ENCODE data around the gene ACOT9. TPM values are rescaled to one million over a fixed set of nuclear protein-coding genes. Genes with fewer than 3 reads are reported as not detected.
"Not testable (repeated sequence)": the region's sequence is repeated elsewhere in the genome, so short reads cannot be mapped to it uniquely, and the experiment has no call there.

The ACOT9 gene
- total RNA-seq, 4 donors from 2014 or later = 12.3 to 21.9 (median 20.6) TPM

GRCh38 chrX:23704673-23705206 lies 38.3 kb downstream of the ACOT9 start:
- Histone ChIP-seq H3K27me3 (no peaks in the 10 kb centered on the region), H3K36me3 (peaks cover 0 to 42% of the 10 kb centered on the region in 2 donors), H3K4me1 (no peaks in the 10 kb centered on the region), H3K27ac (no peak overlapping the region), H3K4me3 (no peak overlapping the region), H3K9me3 (no peaks in the 10 kb centered on the region)
- in situ Hi-C loops (cut with MboI; ENCODE audit: low sequenced_read_pairs in 4 of 4) (no loop called here), intact Hi-C loops (cut with DNase I; ENCODE audit: low total_unique reads) (no loop called here)
- DNase-seq = no peak
- no peak for TF ChIP-seq POLR2A (IDR thresholded peaks at IDR 0.05)
- TF ChIP-seq CTCF (IDR thresholded peaks at IDR 0.05 in 4 of 5, conservative IDR thresholded peaks at IDR 0.05 in 1 of 5) = no peak
- no peak for ATAC-seq

GRCh38 chrX:23699636-23700194 lies 43.4 kb downstream of the ACOT9 start:
- in situ Hi-C loops (cut with MboI; ENCODE audit: low sequenced_read_pairs in 4 of 4) = loop anchor here in 2 of 4 donors (25.0 kb wide), 1 partner anchor 213 kb away; the partner anchor contains the start of genes APOO (in 2 of the 2) and CXorf58 (in 2 of the 2)
- TF ChIP-seq CTCF (IDR thresholded peaks at IDR 0.05 in 4 of 5, conservative IDR thresholded peaks at IDR 0.05 in 1 of 5) (no peak), POLR2A (IDR thresholded peaks at IDR 0.05) (no peak)
- Histone ChIP-seq H3K27me3 (no peaks in the 10 kb centered on the region), H3K9me3 (no peaks in the 10 kb centered on the region), H3K36me3 (peaks cover 0 to 23% of the 10 kb centered on the region in 2 donors), H3K4me1 (no peaks in the 10 kb centered on the region), H3K27ac (no peak overlapping the region), H3K4me3 (no peak overlapping the region)
- intact Hi-C loops (cut with DNase I; ENCODE audit: low total_unique reads) = loop anchor here (10.0 kb wide), 1 partner anchor 85 kb away; the partner anchor contains the start of gene SAT1
- DNase-seq (no peak), ATAC-seq (no peak)

- no peaks in the 10 kb centered on the region for H3K36me3 ChIP-seq
- in situ Hi-C loops (cut with MboI; ENCODE audit: low sequenced_read_pairs in 4 of 4) (loop anchor here in 3 of 4 donors (5.0 to 25.0 kb wide), 2 partner anchors 208 to 218 kb away; partner anchors contain the start of genes APOO (in 2 of the 3) and CXorf58 (in 2 of the 3)), intact Hi-C loops (cut with DNase I; ENCODE audit: low total_unique reads) (loop anchor here (2.0 to 10.0 kb wide), 2 partner anchors 90 to 208 kb away; partner anchors contain the start of gene SAT1)
- peak; percentile 49 to 50 for ATAC-seq
- H3K4me1 ChIP-seq = no peaks in the 10 kb centered on the region
- no peak for TF ChIP-seq POLR2A (IDR thresholded peaks at IDR 0.05)
- TF ChIP-seq CTCF (IDR thresholded peaks at IDR 0.05 in 4 of 5, conservative IDR thresholded peaks at IDR 0.05 in 1 of 5) = peak in 2 of 5 experiments; percentile 47 to 49
- H3K27ac ChIP-seq = no peak overlapping the region
- H3K4me3 ChIP-seq = no peak overlapping the region
- peak; percentile 12 to 35 for DNase-seq
- H3K27me3 ChIP-seq = no peaks in the 10 kb centered on the region
- no peaks in the 10 kb centered on the region for H3K9me3 ChIP-seq
Measured at GRCh38 chrX:23694606-23695005, 48.5 kb downstream of the ACOT9 start.

- intact Hi-C loops (cut with DNase I; ENCODE audit: low total_unique reads) = loop anchor here (10.0 kb wide), 1 partner anchor 93 kb away; the partner anchor contains the start of gene SAT1
- no peaks in the 10 kb centered on the region for H3K27me3 ChIP-seq
- in situ Hi-C loops (cut with MboI; ENCODE audit: low sequenced_read_pairs in 4 of 4) = loop anchor here in 3 of 4 donors (5.0 to 25.0 kb wide), 2 partner anchors 210 to 220 kb away; partner anchors contain the start of genes APOO (in 2 of the 3) and CXorf58 (in 2 of the 3)
Measured at GRCh38 chrX:23692166-23692565, 50.9 kb downstream of the ACOT9 start.

GRCh38 chrX:23676486-23676885 lies 66.6 kb downstream of the ACOT9 start:
- in situ Hi-C loops (cut with MboI; ENCODE audit: low sequenced_read_pairs in 4 of 4) = loop anchor here in 2 of 4 donors (25.0 kb wide), 1 partner anchor 236 kb away; the partner anchor contains the start of genes APOO (in 2 of the 2) and CXorf58 (in 2 of the 2)
- DNase-seq; intact Hi-C loops (cut with DNase I; ENCODE audit: low total_unique reads); H3K27ac ChIP-seq; H3K36me3 ChIP-seq; H3K27me3 ChIP-seq; H3K4me1 ChIP-seq; ATAC-seq; H3K9me3 ChIP-seq; H3K4me3 ChIP-seq: not testable (repeated sequence)

More at GRCh38 chrX:23692166-23692565, 50.9 kb downstream of the ACOT9 start:
- no peak overlapping the region for H3K4me3 ChIP-seq
- ATAC-seq (no peak), DNase-seq (no peak)
- no peaks in the 10 kb centered on the region for H3K4me1 ChIP-seq
- no peak overlapping the region for H3K27ac ChIP-seq
- no peaks in the 10 kb centered on the region for H3K36me3 ChIP-seq
- TF ChIP-seq POLR2A (IDR thresholded peaks at IDR 0.05) = no peak
- TF ChIP-seq CTCF (IDR thresholded peaks at IDR 0.05 in 4 of 5, conservative IDR thresholded peaks at IDR 0.05 in 1 of 5) = no peak
- H3K9me3 ChIP-seq = no peaks in the 10 kb centered on the region
